LoVo (cell line): ENCODE data around the gene NMT1.

Experiments used
- DNase-seq: peaks from one replicate; pipeline ENCODE4 v3.0.0-alpha.2; 2016; ENCODE audit warnings: low spot score

The NMT1 gene

DNA sequence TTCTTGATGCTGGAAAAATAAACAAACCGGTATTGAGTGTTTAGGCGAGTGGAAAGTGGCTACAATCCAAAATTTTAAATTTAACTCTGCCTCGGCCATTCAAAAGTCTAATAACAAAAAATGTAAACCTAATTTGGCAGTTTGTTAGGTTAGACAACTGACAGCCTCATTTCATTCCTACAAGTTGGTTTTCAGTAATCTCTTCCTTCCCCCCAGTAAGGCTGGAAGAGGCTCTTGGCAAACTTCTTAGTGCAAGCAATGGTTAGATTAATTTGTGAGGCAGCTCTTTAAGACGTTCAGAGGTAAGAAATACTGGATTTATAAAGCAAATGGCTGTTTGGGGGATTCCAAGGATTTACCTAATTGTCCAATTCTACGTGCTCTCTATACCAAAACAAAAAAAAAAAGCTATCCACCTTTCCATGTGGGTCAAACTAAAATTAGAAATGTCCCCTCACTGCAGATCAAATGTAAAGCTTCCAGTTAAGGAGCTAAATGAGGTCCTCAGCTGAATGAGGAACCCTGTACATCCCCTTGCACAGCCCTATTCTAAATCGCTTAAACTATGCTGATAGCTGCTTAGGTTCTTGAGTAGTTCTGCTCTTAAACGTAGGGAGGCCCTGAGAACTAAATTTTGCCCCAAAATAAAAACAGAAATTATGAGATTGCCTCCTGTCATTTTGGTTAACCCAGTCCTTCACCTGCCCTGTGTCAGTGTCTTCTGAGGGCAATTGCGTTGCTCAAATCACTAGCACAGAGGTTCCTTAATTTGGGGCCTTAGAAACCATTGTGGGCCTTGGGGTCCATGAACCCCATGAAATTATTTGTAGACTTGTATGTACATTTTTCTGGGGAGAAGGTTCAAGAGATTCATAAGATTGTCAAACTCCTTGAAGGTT lies 90.0 kb downstream of the NMT1 start:
- DNase-seq: no peak

DNA sequence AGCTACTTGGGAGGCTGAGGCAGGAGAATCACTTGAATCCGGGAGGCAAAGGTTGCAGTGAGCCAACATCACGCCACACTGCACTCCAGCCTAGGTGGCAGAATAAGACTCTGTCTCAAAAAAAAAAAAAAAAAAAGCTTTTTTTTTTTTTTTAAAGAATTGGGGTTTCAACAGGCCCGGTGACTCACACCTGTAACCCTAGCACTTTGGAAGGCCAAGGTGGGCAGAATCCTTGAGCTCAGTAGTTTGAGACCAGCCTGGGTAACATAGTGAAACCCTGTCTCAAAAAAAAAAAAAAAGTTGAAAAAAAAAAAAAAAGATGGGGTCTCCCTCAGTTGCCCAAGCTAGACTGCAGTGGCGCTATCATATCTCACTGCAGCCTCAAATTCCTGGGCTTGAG lies 93.9 kb downstream of the NMT1 start:
- DNase-seq: no peak

DNA sequence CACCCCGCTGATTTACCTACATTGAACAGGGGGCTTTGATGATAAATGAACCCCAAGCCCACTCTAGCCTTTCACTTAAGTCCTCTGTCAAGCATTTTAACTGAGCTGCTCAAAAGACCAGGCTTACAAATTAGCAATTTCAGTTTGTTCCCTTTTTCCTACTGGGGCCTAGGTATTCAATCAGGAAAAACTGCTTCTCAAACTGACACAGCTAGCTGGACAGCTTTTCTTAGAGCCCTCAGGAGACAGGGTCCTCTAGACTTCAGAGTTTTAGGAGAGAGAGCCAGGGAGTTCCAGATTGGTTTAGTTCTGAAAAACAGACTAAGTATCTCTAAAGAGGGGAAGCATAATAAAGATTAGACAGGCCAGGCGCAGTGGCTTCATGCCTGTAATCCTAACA lies 94.4 kb downstream of the NMT1 start:
- DNase-seq: no peak

DNA sequence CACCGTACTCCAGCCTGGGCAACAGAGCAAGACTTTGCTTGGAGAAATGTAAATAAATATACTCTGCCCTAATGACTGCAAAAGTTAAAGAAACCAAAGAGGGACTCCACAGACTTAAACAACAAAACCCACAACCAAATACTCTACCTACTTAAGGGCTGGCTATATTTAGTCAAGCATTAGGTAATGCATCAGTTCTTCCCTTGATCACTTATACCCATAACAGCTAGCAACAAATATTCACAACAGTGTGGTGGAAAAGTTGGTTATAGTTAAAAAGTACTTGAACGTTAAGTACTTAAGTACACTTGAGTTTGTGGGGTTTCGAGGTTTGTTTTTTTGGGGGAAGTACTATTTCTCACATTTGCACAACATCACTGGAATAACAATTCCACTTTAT lies 95.1 kb downstream of the NMT1 start:
- DNase-seq: no peak
